Kidney epithelial cell (primary cell): ENCODE results near the gene RUFY4. TPM values are rescaled to one million over a fixed set of nuclear protein-coding genes. Genes with fewer than 3 reads are reported as not detected.
"Not testable (repeated sequence)": the region's sequence is repeated elsewhere in the genome, so short reads cannot be mapped to it uniquely, and the experiment has no call there.

Experiments
- DNase-seq: peaks from one replicate; pipeline ENCODE4 v3.0.0-alpha.2; 2010; ENCODE audit warnings: low read depth
- H3K27me3 ChIP-seq: 2 replicates; pipeline ENCODE4 v1.6.0; 2011; ENCODE audit warnings: low read length; ENCODE audit not compliant: control insufficient read depth, insufficient read depth
- H3K36me3 ChIP-seq: 2 replicates; pipeline ENCODE4 v1.5.1; 2011; ENCODE audit warnings: low read length; ENCODE audit not compliant: control insufficient read depth, insufficient read depth
- H3K4me3 ChIP-seq: 2 replicates; pipeline ENCODE4 v1.5.1; 2011; ENCODE audit warnings: low read depth, mild to moderate bottlenecking, control low read depth, low read length
- CTCF ChIP-seq: IDR thresholded peaks from 2 replicates; pipeline ENCODE4 v1.5.1; 2011; ENCODE audit warnings: mild to moderate bottlenecking, moderate library complexity, low read length, control low read depth, inconsistent platforms; ENCODE audit not compliant: insufficient read depth, poor library complexity, severe bottlenecking
- total RNA-seq: library from RNA; depleted of rRNA; stranded (reverse); fragments of >200 nt; gene quantifications from 2 replicates; pipeline ENCODE4 v1.2.3, GENCODE V29; 2015

The RUFY4 gene
- total RNA-seq, 1 donor from 2014 or later: not detected

- H3K27me3 ChIP-seq: peaks cover 36% of the 10 kb centered on the region
- TF ChIP-seq CTCF: no peak
- H3K4me3 ChIP-seq: no peak overlapping the region
- no peaks in the 10 kb centered on the region for H3K36me3 ChIP-seq
- DNase-seq: no peak
Observed at GRCh38 chr2:218033590-218034496, 35.2 kb upstream of the RUFY4 start.

- H3K36me3 ChIP-seq, DNase-seq: not testable (repeated sequence)
Observed at GRCh38 chr2:218034497-218035213, 34.4 kb upstream of the RUFY4 start.

GRCh38 chr2:218035463-218036100 lies 33.5 kb upstream of the RUFY4 start:
- Histone ChIP-seq H3K4me3 (no peak overlapping the region), H3K27me3 (peaks cover 36% of the 10 kb centered on the region), H3K36me3 (no peaks in the 10 kb centered on the region)
- TF ChIP-seq CTCF: no peak
- no peak for DNase-seq

More at GRCh38 chr2:218034497-218035213, 34.4 kb upstream of the RUFY4 start:
- peaks cover 36% of the 10 kb centered on the region for H3K27me3 ChIP-seq
- H3K4me3 ChIP-seq: not testable (repeated sequence)
- peak; percentile 66 for TF ChIP-seq CTCF

- Histone ChIP-seq H3K36me3 (no peaks in the 10 kb centered on the region), H3K4me3 (no peak overlapping the region), H3K27me3 (peaks cover 36% of the 10 kb centered on the region)
- DNase-seq: no peak
- no peak for TF ChIP-seq CTCF
Observed at GRCh38 chr2:218036371-218036770, 32.7 kb upstream of the RUFY4 start.

GRCh38 chr2:218039171-218039570 lies 29.9 kb upstream of the RUFY4 start:
- Histone ChIP-seq H3K4me3 (no peak overlapping the region), H3K27me3 (peaks cover 13% of the 10 kb centered on the region), H3K36me3 (no peaks in the 10 kb centered on the region)
- no peak for TF ChIP-seq CTCF
- peak; percentile 75 for DNase-seq
